K562 (cell line): ENCODE measurements around the gene PLRG1. TPM values are rescaled to one million over a fixed set of nuclear protein-coding genes. Genes with fewer than 3 reads are reported as not detected.

Source experiments
- ATAC-seq: fragments of 200-7000 bp; cut with Tn5 transposase; 3 replicates; pipeline ENCODE4 v1.9.1; 2020; ENCODE audit warnings: moderate library complexity
- BruUV-seq: library from RNA; stranded (reverse); fragments of 400-500 nt; replicated peaks from 2 replicates; lab custom pipeline; 2021; lab: Mats Ljungman, UMichigan
- CTCF ChIA-PET: fragments of 300-600 bp; formaldehyde crosslinking; extraction: SDS; loops from one replicate; lab custom pipeline; 2021; ENCODE audit warnings: low intra/inter-chr PET ratio; lab: Yijun Ruan, JAX
- POLR2A ChIA-PET: fragments of 300-600, 350-650 bp; sonication (Branson Sonifier 250); formaldehyde crosslinking; extraction: SDS; loops from one replicate; lab custom pipeline; 2021; ENCODE audit warnings: antibody characterized with exemption, inconsistent platforms; lab: Yijun Ruan, JAX
- DNase-seq, 4 experiments: peaks; one replicate each; pipeline versions ENCODE4 v3.0.0 to v3.0.0-alpha.2; 2011 to 2018; ENCODE audit warnings: low spot score in 3 of 4, mixed read lengths in 3 of 4; ENCODE audit errors: extremely low read depth in 1 of 4
- FAIRE-seq: peaks from 2 replicates; lab custom pipeline; 2011; peaks lifted over from hg19 to GRCh38; lab: Jason Lieb, UNC
- H2AFZ ChIP-seq: 2 replicates; pipeline ENCODE4 v1.6.0; 2011; ENCODE audit warnings: low read depth, low read length, control low read depth, inconsistent platforms
- H3K27ac ChIP-seq: fragments of 200-600 bp; 3 replicates; pipeline ENCODE4 v1.8.0; 2011; ENCODE audit warnings: low read depth, mild to moderate bottlenecking, control low read depth, inconsistent platforms, low read length, moderate library complexity, mixed read lengths; ENCODE audit errors: extremely low read depth
- H3K27me3 ChIP-seq, 2 experiments: fragments of 300-600 bp in 1 of 2; 2 replicates in 1 of 2; 3 replicates in 1 of 2; pipeline versions ENCODE4 v1.6.0 to v1.8.0; 2011; ENCODE audit warnings: inconsistent platforms in 2 of 2, low read length in 2 of 2, mild to moderate bottlenecking in 1 of 2, mixed read lengths in 1 of 2, moderate library complexity in 1 of 2; ENCODE audit not compliant: control insufficient read depth in 2 of 2, insufficient read depth in 2 of 2
- H3K36me3 ChIP-seq: fragments of 300-600 bp; 3 replicates; pipeline ENCODE4 v1.8.0; 2011; ENCODE audit warnings: mild to moderate bottlenecking, low read length, inconsistent platforms; ENCODE audit not compliant: control insufficient read depth, insufficient read depth
- H3K4me1 ChIP-seq, 2 experiments: fragments of 200-600 bp in 1 of 2; replicated peaks in 1 of 2; 2 replicates in 1 of 2; 3 replicates in 1 of 2; pipeline versions ENCODE4 v1.5.1 to v1.8.0; 2011; ENCODE audit warnings: inconsistent platforms in 2 of 2, low read length in 2 of 2, mild to moderate bottlenecking in 1 of 2, mixed read lengths in 1 of 2, moderate library complexity in 1 of 2; ENCODE audit not compliant: control insufficient read depth in 2 of 2, insufficient read depth in 2 of 2
- H3K4me2 ChIP-seq: 2 replicates; pipeline ENCODE4 v1.6.1; 2011; ENCODE audit warnings: low read length, control low read depth, inconsistent platforms, mixed read lengths; ENCODE audit not compliant: insufficient read depth
- H3K4me3 ChIP-seq: fragments of 200-600 bp; sonication (generic), shearing (Covaris generic); 2 replicates; pipeline ENCODE4 v1.5.1; 2016; ENCODE audit warnings: control low read depth, inconsistent platforms
- H3K79me2 ChIP-seq: fragments of 200-600 bp; 3 replicates; pipeline ENCODE4 v1.8.0; 2011; ENCODE audit warnings: low read length, inconsistent platforms; ENCODE audit not compliant: control insufficient read depth, insufficient read depth
- H3K9ac ChIP-seq, 2 experiments: 2 replicates each; pipeline versions ENCODE4 v1.6.0 to v1.6.1; 2011; ENCODE audit warnings: low read depth in 2 of 2, low read length in 2 of 2, control low read depth in 1 of 2, inconsistent platforms in 1 of 2, mild to moderate bottlenecking in 1 of 2, mixed read lengths in 1 of 2; ENCODE audit not compliant: insufficient read depth in 1 of 2
- H3K9me1 ChIP-seq: one replicate; pipeline ENCODE4 v1.6.0; 2011; ENCODE audit warnings: inconsistent platforms, mild to moderate bottlenecking, low read length, moderate library complexity; ENCODE audit not compliant: control insufficient read depth, insufficient read depth
- H3K9me3 ChIP-seq: replicated peaks from 2 replicates; pipeline ENCODE4 v1.5.1; 2011; ENCODE audit warnings: low read depth, low read length, inconsistent platforms; ENCODE audit not compliant: control insufficient read depth, insufficient read depth
- H4K20me1 ChIP-seq: replicated peaks from 2 replicates; pipeline ENCODE4 v1.6.1; 2011; ENCODE audit warnings: low read length, inconsistent platforms, mixed read lengths; ENCODE audit not compliant: control insufficient read depth, insufficient read depth
- DMBX1 ChIP-seq: fragments of 250-450 bp; sonication (Bioruptor Pico); IDR thresholded peaks from 2 replicates; pipeline ENCODE4 v1.8.0; 2022; ENCODE audit warnings: inconsistent platforms, mild to moderate bottlenecking, moderate library complexity, borderline replicate concordance
- FOXO4 ChIP-seq: fragments of 450-650 bp; formaldehyde crosslinking; IDR thresholded peaks from 2 replicates; pipeline ENCODE4 v1.4.0; 2020; ENCODE audit warnings: mild to moderate bottlenecking, moderate library complexity
- GATAD2B ChIP-seq: fragments of 450-650 bp; IDR thresholded peaks from 2 replicates; pipeline ENCODE4 v1.6.1; 2017; ENCODE audit warnings: mild to moderate bottlenecking, borderline replicate concordance
- KAT7 ChIP-seq: sonication (generic); formaldehyde crosslinking; IDR thresholded peaks from 2 replicates; pipeline ENCODE4 v1.8.0; 2022; ENCODE audit warnings: missing genetic modification reagents, mild to moderate bottlenecking, borderline replicate concordance
- POLR2A ChIP-seq: fragments of 450-650 bp; conservative IDR thresholded peaks from 2 replicates; pipeline ENCODE4 v1.6.1; 2016
- RNF2 ChIP-seq: sonication (generic); IDR thresholded peaks from 2 replicates; pipeline ENCODE4 v1.6.1; 2016
- RNF219 ChIP-seq: fragments of 250-450 bp; sonication (Bioruptor Pico); IDR thresholded peaks from 2 replicates; pipeline ENCODE4 v1.5.0; 2022; ENCODE audit warnings: mild to moderate bottlenecking
- SMARCA5 ChIP-seq: fragments of 450-650 bp; IDR thresholded peaks from 2 replicates; pipeline ENCODE4 v1.6.1; 2016
- THAP12 ChIP-seq: fragments of 250-450 bp; sonication (Bioruptor Pico); IDR thresholded peaks from 2 replicates; pipeline ENCODE4 v1.9.0; 2021; ENCODE audit warnings: mild to moderate bottlenecking, inconsistent platforms
- THAP7 ChIP-seq: fragments of 250-450 bp; sonication (Bioruptor Pico); IDR thresholded peaks from 2 replicates; pipeline ENCODE4 v1.5.0; 2021
- ZBTB7A ChIP-seq: IDR thresholded peaks from 2 replicates; pipeline ENCODE4 v1.6.1; 2011; ENCODE audit warnings: low read depth, mild to moderate bottlenecking, low read length, moderate library complexity, borderline replicate concordance; ENCODE audit not compliant: control insufficient read depth
- ZFP36 ChIP-seq: fragments of 150-350 bp; IDR thresholded peaks from 2 replicates; pipeline ENCODE4 v1.6.1; 2018; ENCODE audit warnings: low read length, low read depth; ENCODE audit not compliant: partially characterized antibody
- ZNF384 ChIP-seq: IDR thresholded peaks from 2 replicates; pipeline ENCODE4 v1.6.1; 2012; ENCODE audit warnings: low read depth, low read length, improper control_type of control experiment
- WGBS: fragments of 100-300 bp; shearing (Covaris generic); methylation state at CpG from one replicate; pipeline ENCODE4 v1.1.6; 2016; ENCODE audit warnings: low coverage, mixed read lengths; ENCODE audit not compliant: insufficient coverage; ENCODE audit errors: missing lambda C conversion rate; 5-methylcytosine and 5-hydroxymethylcytosine counted together
- in situ Hi-C: fragments of 300-500 bp; cut with MboI; formaldehyde crosslinking; loops from 4 replicates; pipeline ENCODE4 v1.15.0; 2018; ENCODE audit warnings: inconsistent platforms, mixed read lengths
- intact Hi-C: fragments of 100-400 bp; cut with micrococcal nuclease; formaldehyde crosslinking; loops from 2 replicates; pipeline ENCODE4 v1.14.2; 2022
- polyA plus RNA-seq, 8 experiments: library from polyadenylated mRNA; depleted of rRNA in 4 of 8; stranded (reverse) in 5 of 8; unstranded in 3 of 8; fragments of >200 nt; fragmentation: Nextera tagmentation in 2 of 8; fragmentation: Illumina TruSeq in 1 of 8; extraction: Ambion mirVana in 2 of 8; extraction: Trizol in 1 of 8; gene quantifications; 2 replicates each; pipeline versions ENCODE4 v1.2.1 to v1.2.3, GENCODE V29; 2011 to 2014; ENCODE audit warnings: inconsistent platforms in 1 of 8, missing spikeins in 1 of 8
- total RNA-seq, 7 experiments: library from RNA; depleted of rRNA in 6 of 7; stranded (reverse); fragments of >200 nt in 6 of 7; fragmentation: Illumina TruSeq in 2 of 7; extraction: Trizol in 2 of 7; gene quantifications; 2 replicates each; pipeline versions ENCODE4 v1.2.1 to v1.2.3, GENCODE V29; 2011 to 2021; ENCODE audit warnings: low replicate concordance in 1 of 7

PLRG1 gene
- total and polyA plus RNA-seq, 9 of the 15 experiments (the other 6 are each of a cell fraction or from before 2014, with no cell fraction given), result 48.0 to 248 (median 120) TPM

GRCh38 chr4:154590329-154591006 lies 40.3 kb upstream of the PLRG1 start, which contains the start of gene FGA:
TSS of gene FGA (minus strand) at chr4:154590742. CDS start at chr4:154590687, 55 bp downstream.
- intact Hi-C loops (no loop called here), in situ Hi-C loops (no loop called here)
- Histone ChIP-seq H3K9me3 (no peaks in the 10 kb centered on the region), H3K4me1 (no peaks in the 10 kb centered on the region; a peak in 1 of 5 replicates), H3K36me3 (no peaks in the 10 kb centered on the region), H3K9me1 (no peaks in the 10 kb centered on the region), H3K27me3 (0 out of 5 replicates have a peak, but pooled peaks cover 0 to 2% of the 10 kb centered on the region in 2 experiments), H3K79me2 (no peaks in the 10 kb centered on the region), H3K9ac (no peak within 1 kb of the TSS), H4K20me1 (no peaks in the 10 kb centered on the region), H3K4me2 (no peak within 1 kb of the TSS), H3K4me3 (no peak within 1 kb of the TSS), H2AFZ (no peak within 1 kb of the TSS), H3K27ac (no peak within 1 kb of the TSS)
- WGBS, result 3% methylated on average over 3 of the region's 3 CpGs
- FAIRE-seq (no peak), ATAC-seq (no peak), DNase-seq (no peak)
- POLR2A ChIA-PET, result interaction anchor here (1.2 kb wide), 1 partner anchor 8 kb away, joined by 8 read pairs; no protein-coding TSS in a partner anchor
- CTCF ChIA-PET, result no interaction called here
- TF ChIP-seq DMBX1 (CRISPR knock-in tag) (no peak), THAP7 (CRISPR knock-in tag) (no peak), ZBTB7A (no peak), KAT7 (CRISPR knock-in tag) (no peak), ZFP36 (no peak), SMARCA5 (no peak), ZNF384 (no peak), POLR2A (no peak), GATAD2B (no peak), RNF2 (no peak), FOXO4 (CRISPR knock-in tag) (no peak), THAP12 (CRISPR knock-in tag) (no peak), RNF219 (CRISPR knock-in tag) (no peak)
- BruUV-seq, result no TSS peak
